K562 (cell line): ENCODE measurements around the gene LRRC4. TPM values are rescaled to one million over a fixed set of nuclear protein-coding genes. Genes with fewer than 3 reads are reported as not detected.

ENCODE experiments used
- ATAC-seq: fragments of 200-7000 bp; cut with Tn5 transposase; 3 replicates; pipeline ENCODE4 v1.9.1; 2020; ENCODE audit warnings: moderate library complexity
- BruUV-seq: library from RNA; stranded (reverse); fragments of 400-500 nt; replicated peaks from 2 replicates; lab custom pipeline; 2021; lab: Mats Ljungman, UMichigan
- CTCF ChIA-PET: fragments of 300-600 bp; formaldehyde crosslinking; extraction: SDS; loops from one replicate; lab custom pipeline; 2021; ENCODE audit warnings: low intra/inter-chr PET ratio; lab: Yijun Ruan, JAX
- POLR2A ChIA-PET: fragments of 300-600, 350-650 bp; sonication (Branson Sonifier 250); formaldehyde crosslinking; extraction: SDS; loops from one replicate; lab custom pipeline; 2021; ENCODE audit warnings: antibody characterized with exemption, inconsistent platforms; lab: Yijun Ruan, JAX
- DNase-seq, 4 experiments: peaks; one replicate each; pipeline versions ENCODE4 v3.0.0 to v3.0.0-alpha.2; 2011 to 2018; ENCODE audit warnings: low spot score in 3 of 4, mixed read lengths in 3 of 4; ENCODE audit errors: extremely low read depth in 1 of 4
- FAIRE-seq: peaks from 2 replicates; lab custom pipeline; 2011; peaks lifted over from hg19 to GRCh38; lab: Jason Lieb, UNC
- H2AFZ ChIP-seq: 2 replicates; pipeline ENCODE4 v1.6.0; 2011; ENCODE audit warnings: low read depth, low read length, control low read depth, inconsistent platforms
- H3K27ac ChIP-seq: fragments of 200-600 bp; 3 replicates; pipeline ENCODE4 v1.8.0; 2011; ENCODE audit warnings: low read depth, mild to moderate bottlenecking, control low read depth, inconsistent platforms, low read length, moderate library complexity, mixed read lengths; ENCODE audit errors: extremely low read depth
- H3K27me3 ChIP-seq, 2 experiments: fragments of 300-600 bp in 1 of 2; 2 replicates in 1 of 2; 3 replicates in 1 of 2; pipeline versions ENCODE4 v1.6.0 to v1.8.0; 2011; ENCODE audit warnings: inconsistent platforms in 2 of 2, low read length in 2 of 2, mild to moderate bottlenecking in 1 of 2, mixed read lengths in 1 of 2, moderate library complexity in 1 of 2; ENCODE audit not compliant: control insufficient read depth in 2 of 2, insufficient read depth in 2 of 2
- H3K36me3 ChIP-seq: fragments of 300-600 bp; 3 replicates; pipeline ENCODE4 v1.8.0; 2011; ENCODE audit warnings: mild to moderate bottlenecking, low read length, inconsistent platforms; ENCODE audit not compliant: control insufficient read depth, insufficient read depth
- H3K4me1 ChIP-seq, 2 experiments: fragments of 200-600 bp in 1 of 2; replicated peaks in 1 of 2; 2 replicates in 1 of 2; 3 replicates in 1 of 2; pipeline versions ENCODE4 v1.5.1 to v1.8.0; 2011; ENCODE audit warnings: inconsistent platforms in 2 of 2, low read length in 2 of 2, mild to moderate bottlenecking in 1 of 2, mixed read lengths in 1 of 2, moderate library complexity in 1 of 2; ENCODE audit not compliant: control insufficient read depth in 2 of 2, insufficient read depth in 2 of 2
- H3K4me2 ChIP-seq: 2 replicates; pipeline ENCODE4 v1.6.1; 2011; ENCODE audit warnings: low read length, control low read depth, inconsistent platforms, mixed read lengths; ENCODE audit not compliant: insufficient read depth
- H3K4me3 ChIP-seq: fragments of 200-600 bp; sonication (generic), shearing (Covaris generic); 2 replicates; pipeline ENCODE4 v1.5.1; 2016; ENCODE audit warnings: control low read depth, inconsistent platforms
- H3K79me2 ChIP-seq: fragments of 200-600 bp; 3 replicates; pipeline ENCODE4 v1.8.0; 2011; ENCODE audit warnings: low read length, inconsistent platforms; ENCODE audit not compliant: control insufficient read depth, insufficient read depth
- H3K9ac ChIP-seq, 2 experiments: 2 replicates each; pipeline versions ENCODE4 v1.6.0 to v1.6.1; 2011; ENCODE audit warnings: low read depth in 2 of 2, low read length in 2 of 2, control low read depth in 1 of 2, inconsistent platforms in 1 of 2, mild to moderate bottlenecking in 1 of 2, mixed read lengths in 1 of 2; ENCODE audit not compliant: insufficient read depth in 1 of 2
- H3K9me1 ChIP-seq: one replicate; pipeline ENCODE4 v1.6.0; 2011; ENCODE audit warnings: inconsistent platforms, mild to moderate bottlenecking, low read length, moderate library complexity; ENCODE audit not compliant: control insufficient read depth, insufficient read depth
- H3K9me3 ChIP-seq: replicated peaks from 2 replicates; pipeline ENCODE4 v1.5.1; 2011; ENCODE audit warnings: low read depth, low read length, inconsistent platforms; ENCODE audit not compliant: control insufficient read depth, insufficient read depth
- H4K20me1 ChIP-seq: replicated peaks from 2 replicates; pipeline ENCODE4 v1.6.1; 2011; ENCODE audit warnings: low read length, inconsistent platforms, mixed read lengths; ENCODE audit not compliant: control insufficient read depth, insufficient read depth
- CEBPZ ChIP-seq: fragments of 150-350 bp; IDR thresholded peaks from 2 replicates; pipeline ENCODE4 v1.6.1; 2014; ENCODE audit warnings: low read depth, mild to moderate bottlenecking, low read length, borderline replicate concordance
- DMBX1 ChIP-seq: fragments of 250-450 bp; sonication (Bioruptor Pico); IDR thresholded peaks from 2 replicates; pipeline ENCODE4 v1.8.0; 2022; ENCODE audit warnings: inconsistent platforms, mild to moderate bottlenecking, moderate library complexity, borderline replicate concordance
- ELK3 ChIP-seq: fragments of 450-650 bp; formaldehyde crosslinking; IDR thresholded peaks from 2 replicates; pipeline ENCODE4 v1.4.0; 2020; ENCODE audit warnings: mild to moderate bottlenecking
- FOXA1 ChIP-seq: fragments of 450-650 bp; IDR thresholded peaks from 2 replicates; pipeline ENCODE4 v1.6.1; 2016; ENCODE audit warnings: mild to moderate bottlenecking, borderline replicate concordance
- HMGXB4 ChIP-seq: sonication (generic); formaldehyde crosslinking; IDR thresholded peaks from 2 replicates; pipeline ENCODE4 v1.8.1; 2023; ENCODE audit warnings: mild to moderate bottlenecking, missing genetic modification reagents
- KAT2B ChIP-seq: IDR thresholded peaks from one replicate; pipeline ENCODE4 v1.6.1; 2012; ENCODE audit warnings: low read depth, mild to moderate bottlenecking, control low read depth, inconsistent platforms, low read length, moderate library complexity
- MEF2D ChIP-seq: conservative IDR thresholded peaks from 2 replicates; pipeline ENCODE4 v1.6.1; 2016; ENCODE audit warnings: low read depth, missing genetic modification characterization, missing compliant biosample characterization
- RCOR1 ChIP-seq, 2 experiments: IDR thresholded peaks; 2 replicates each; pipeline ENCODE4 v1.6.1; 2012; ENCODE audit warnings: low read depth in 2 of 2, low read length in 2 of 2, borderline replicate concordance in 1 of 2, improper control_type of control experiment in 1 of 2
- THRB ChIP-seq: fragments of 450-650 bp; formaldehyde crosslinking; conservative IDR thresholded peaks from 2 replicates; pipeline ENCODE4 v1.4.0; 2022; ENCODE audit warnings: mild to moderate bottlenecking, missing genetic modification characterization
- ZNF134 ChIP-seq: fragments of 250-450 bp; sonication (Bioruptor Pico); conservative IDR thresholded peaks from 2 replicates; pipeline ENCODE4 v1.4.0; 2020
- ZNF280B ChIP-seq: fragments of 250-450 bp; sonication (Bioruptor Pico); IDR thresholded peaks from 2 replicates; pipeline ENCODE4 v1.5.1; 2021; ENCODE audit warnings: mild to moderate bottlenecking
- ZNF79 ChIP-seq: fragments of 250-450 bp; sonication (Bioruptor Pico); IDR thresholded peaks from 2 replicates; pipeline ENCODE4 v1.4.0; 2020; ENCODE audit warnings: low read depth, mild to moderate bottlenecking, moderate library complexity
- WGBS: fragments of 100-300 bp; shearing (Covaris generic); methylation state at CpG from one replicate; pipeline ENCODE4 v1.1.6; 2016; ENCODE audit warnings: low coverage, mixed read lengths; ENCODE audit not compliant: insufficient coverage; ENCODE audit errors: missing lambda C conversion rate; 5-methylcytosine and 5-hydroxymethylcytosine counted together
- in situ Hi-C: fragments of 300-500 bp; cut with MboI; formaldehyde crosslinking; loops from 4 replicates; pipeline ENCODE4 v1.15.0; 2018; ENCODE audit warnings: inconsistent platforms, mixed read lengths
- intact Hi-C: fragments of 100-400 bp; cut with micrococcal nuclease; formaldehyde crosslinking; loops from 2 replicates; pipeline ENCODE4 v1.14.2; 2022
- polyA plus RNA-seq, 8 experiments: library from polyadenylated mRNA; depleted of rRNA in 4 of 8; stranded (reverse) in 5 of 8; unstranded in 3 of 8; fragments of >200 nt; fragmentation: Nextera tagmentation in 2 of 8; fragmentation: Illumina TruSeq in 1 of 8; extraction: Ambion mirVana in 2 of 8; extraction: Trizol in 1 of 8; gene quantifications; 2 replicates each; pipeline versions ENCODE4 v1.2.1 to v1.2.3, GENCODE V29; 2011 to 2014; ENCODE audit warnings: inconsistent platforms in 1 of 8, missing spikeins in 1 of 8
- total RNA-seq, 7 experiments: library from RNA; depleted of rRNA in 6 of 7; stranded (reverse); fragments of >200 nt in 6 of 7; fragmentation: Illumina TruSeq in 2 of 7; extraction: Trizol in 2 of 7; gene quantifications; 2 replicates each; pipeline versions ENCODE4 v1.2.1 to v1.2.3, GENCODE V29; 2011 to 2021; ENCODE audit warnings: low replicate concordance in 1 of 7

LRRC4 gene
- total and polyA plus RNA-seq, 9 of the 15 experiments (the other 6 are each of a cell fraction or from before 2014, with no cell fraction given), result 0.04 to 0.11 TPM; not detected in 7

GRCh38 chr7:128004623-128005022 lies 26.6 kb downstream of the LRRC4 start:
- no peaks in the 10 kb centered on the region; the same call in 1 of the 2 replicates for H4K20me1 ChIP-seq
- ChIA-PET POLR2A (interaction anchor here (1.1 kb wide), 1 partner anchor 10 kb away, joined by 3 read pairs; no protein-coding TSS in a partner anchor), CTCF (no interaction called here)
- peaks cover 7% of the 10 kb centered on the region for H3K9me1 ChIP-seq
- WGBS, result 77% methylated on average over 6 of the region's 6 CpGs
- H3K27me3 ChIP-seq, result no peaks in the 10 kb centered on the region
- no peak for TF ChIP-seq FOXA1
- TF ChIP-seq DMBX1 (CRISPR knock-in tag), result no peak
- TF ChIP-seq CEBPZ, result no peak
- no peak for TF ChIP-seq ZNF134 (CRISPR knock-in tag)
- TF ChIP-seq MEF2D (tag), result no peak
- no peak for TF ChIP-seq RCOR1 (IDR thresholded peaks at IDR 0.05; ENCODE audit: borderline replicate concordance in 1 of 2, low read depth in 2 of 2, low read length in 2 of 2)
- TF ChIP-seq KAT2B, result no peak
- TF ChIP-seq THRB (CRISPR knock-in tag), result no peak
- TF ChIP-seq ELK3 (CRISPR knock-in tag), result no peak
- no peak for TF ChIP-seq ZNF280B (CRISPR knock-in tag)
- no peak for TF ChIP-seq ZNF79 (CRISPR knock-in tag)
- TF ChIP-seq HMGXB4, result no peak
- H3K9me3 ChIP-seq, result no peaks in the 10 kb centered on the region
- in situ Hi-C loops, result no loop called here
- H2AFZ ChIP-seq, result no peak overlapping the region
- H3K4me2 ChIP-seq, result no peak overlapping the region
- H3K79me2 ChIP-seq, result no peaks in the 10 kb centered on the region; the same call in 1 of the 3 replicates
- H3K4me1 ChIP-seq, result peaks cover 10 to 24% of the 10 kb centered on the region in 2 experiments; a peak in 3 of 5 replicates
- H3K9ac ChIP-seq, result no peak overlapping the region
- no peak for DNase-seq
- FAIRE-seq, result no peak
- H3K4me3 ChIP-seq, result no peak overlapping the region
- no peak overlapping the region for H3K27ac ChIP-seq
- intact Hi-C loops, result no loop called here
- BruUV-seq, result no TSS peak
- peaks cover 48% of the 10 kb centered on the region for H3K36me3 ChIP-seq
- ATAC-seq, result peak; percentile 6; the same call in 1 of the 3 replicates
